ENCODE results near the gene ZNF488.
"Not testable (repeated sequence)": the region's sequence is repeated elsewhere in the genome, so short reads cannot be mapped to it uniquely, and the experiment has no call there.

Gene ZNF488

GRCh38 chr10:47409171-47409865, 25.2 kb upstream of the ZNF488 start:
- DNase-seq, result no peak

GRCh38 chr10:47408606-47409005, 24.5 kb upstream of the ZNF488 start:
- DNase-seq, result no peak

DNA sequence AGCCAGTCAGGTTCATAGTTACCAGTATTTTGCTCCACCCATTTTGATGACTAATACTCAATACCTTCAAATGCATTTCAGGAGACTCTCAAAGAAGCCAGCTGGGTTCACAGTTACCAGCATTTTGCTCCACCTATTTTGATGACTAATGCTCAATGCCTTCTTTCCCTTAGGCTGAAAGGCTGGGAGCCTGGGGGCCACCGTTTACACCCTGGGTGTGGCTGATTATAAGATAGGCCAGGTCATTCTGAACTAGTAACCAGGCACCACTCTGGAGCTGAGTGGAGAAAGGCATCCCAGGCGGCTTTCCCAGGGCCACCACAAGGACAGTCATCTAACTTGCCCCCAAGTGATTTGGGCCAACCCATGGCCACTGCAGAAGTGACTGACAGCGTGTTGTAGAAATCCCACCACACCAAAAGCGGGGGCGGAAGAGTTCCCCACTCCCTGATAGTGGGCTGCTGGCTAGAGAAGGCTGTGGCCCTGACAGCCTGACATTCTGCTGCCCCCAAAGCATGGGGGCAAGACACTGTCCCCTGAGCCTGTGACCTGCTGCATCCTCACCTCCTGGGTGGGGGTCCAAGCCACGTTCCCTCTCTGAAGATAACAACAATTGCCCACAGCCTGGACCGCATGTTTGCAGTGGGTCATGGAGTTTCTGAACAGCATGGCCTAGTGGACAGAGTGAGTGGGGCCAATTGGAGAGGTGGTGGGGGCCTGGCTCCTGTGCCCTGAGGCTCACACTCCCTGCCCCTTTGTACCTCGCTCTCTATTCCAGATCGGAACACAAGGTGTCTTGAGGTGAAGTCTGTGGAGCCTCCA, 23.0 kb upstream of the ZNF488 start:
- no peak for DNase-seq

- no peak for DNase-seq
Observed at GRCh38 chr10:47406548-47406869, 22.4 kb upstream of the ZNF488 start.

DNA sequence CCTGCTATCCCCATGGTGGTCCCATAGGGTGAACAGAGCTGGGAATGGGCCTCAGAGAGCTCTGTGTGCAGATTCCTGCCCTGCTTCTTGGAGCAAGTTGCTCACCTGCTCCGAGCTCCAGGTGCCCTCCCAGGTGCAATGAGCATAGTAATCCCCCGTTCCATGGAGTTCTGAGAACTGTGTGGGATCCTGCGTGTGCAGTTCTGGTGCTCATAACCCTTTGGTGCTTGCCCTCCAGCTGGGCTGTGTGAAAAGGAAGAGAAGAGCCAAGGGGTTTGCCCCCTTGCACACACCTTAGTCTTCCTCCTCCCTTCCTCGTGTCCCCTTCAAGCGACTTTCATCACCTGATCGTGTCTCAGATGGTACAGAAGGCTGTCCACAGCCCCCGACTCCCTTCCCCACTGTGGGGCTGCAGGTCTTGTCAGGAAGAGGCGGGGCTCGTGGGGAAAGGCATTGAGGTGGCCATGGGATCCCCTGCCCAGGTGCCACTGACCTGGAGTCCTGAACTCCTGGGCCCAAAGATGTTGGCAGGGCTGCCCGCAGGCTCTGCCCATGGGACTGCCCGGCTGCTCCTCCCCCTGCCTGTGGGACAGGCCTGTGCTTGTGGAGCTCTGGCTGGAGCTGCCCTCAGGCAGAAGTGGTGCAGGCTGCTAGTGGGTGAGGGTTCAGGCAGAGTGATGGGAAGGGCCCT, 21.9 kb upstream of the ZNF488 start:
- no peak for DNase-seq

GRCh38 chr10:47404937-47405336, 20.8 kb upstream of the ZNF488 start:
- DNase-seq, result no peak

- DNase-seq, result no peak
Observed at GRCh38 chr10:47404446-47404845, 20.4 kb upstream of the ZNF488 start.

DNA sequence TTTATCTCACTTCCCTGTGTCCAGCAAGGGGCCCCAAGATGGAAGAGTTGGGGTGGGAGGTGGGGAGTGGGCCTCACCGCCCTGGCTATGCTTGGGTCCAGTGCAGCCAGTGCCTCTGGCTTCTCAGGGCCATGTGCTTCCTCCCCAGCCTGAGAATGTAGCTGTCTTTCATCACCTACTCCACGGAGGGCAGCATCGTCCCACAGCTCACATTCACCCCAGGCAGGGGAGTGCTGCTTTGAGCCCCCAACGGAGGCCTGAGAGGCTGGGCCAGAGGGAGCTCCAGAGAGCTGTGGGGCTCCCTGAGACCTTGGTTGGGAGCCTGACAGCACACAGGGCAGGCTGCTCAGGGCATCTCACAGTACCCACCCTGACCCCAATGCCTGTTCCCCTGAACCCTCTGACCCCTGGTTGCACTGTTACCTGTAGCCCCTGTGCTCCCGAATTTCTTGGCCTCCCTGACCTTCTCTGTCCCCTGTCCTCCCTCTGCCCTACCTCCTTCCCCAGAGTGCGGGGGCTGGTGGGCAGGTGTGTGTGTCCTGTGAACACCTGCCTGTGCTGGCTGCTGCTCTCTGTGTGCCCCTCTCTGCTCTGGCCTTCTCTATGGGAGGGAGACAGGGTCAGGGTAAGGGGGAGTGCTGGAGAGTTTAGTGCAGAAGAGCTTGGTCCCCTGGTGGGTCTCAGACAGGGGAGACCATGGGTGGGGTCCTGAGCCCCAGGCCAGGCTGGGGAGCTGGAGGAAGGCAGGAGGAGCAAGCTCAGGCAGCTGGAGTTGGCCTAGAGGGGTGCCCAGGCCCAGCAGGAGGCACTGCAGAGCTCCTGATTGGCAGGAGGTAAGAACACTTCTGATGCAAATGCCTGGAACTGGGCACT, 19.6 kb upstream of the ZNF488 start:
- DNase-seq, result no peak

- no peak for DNase-seq
Observed at GRCh38 chr10:47402641-47403301, 18.7 kb upstream of the ZNF488 start.

DNA sequence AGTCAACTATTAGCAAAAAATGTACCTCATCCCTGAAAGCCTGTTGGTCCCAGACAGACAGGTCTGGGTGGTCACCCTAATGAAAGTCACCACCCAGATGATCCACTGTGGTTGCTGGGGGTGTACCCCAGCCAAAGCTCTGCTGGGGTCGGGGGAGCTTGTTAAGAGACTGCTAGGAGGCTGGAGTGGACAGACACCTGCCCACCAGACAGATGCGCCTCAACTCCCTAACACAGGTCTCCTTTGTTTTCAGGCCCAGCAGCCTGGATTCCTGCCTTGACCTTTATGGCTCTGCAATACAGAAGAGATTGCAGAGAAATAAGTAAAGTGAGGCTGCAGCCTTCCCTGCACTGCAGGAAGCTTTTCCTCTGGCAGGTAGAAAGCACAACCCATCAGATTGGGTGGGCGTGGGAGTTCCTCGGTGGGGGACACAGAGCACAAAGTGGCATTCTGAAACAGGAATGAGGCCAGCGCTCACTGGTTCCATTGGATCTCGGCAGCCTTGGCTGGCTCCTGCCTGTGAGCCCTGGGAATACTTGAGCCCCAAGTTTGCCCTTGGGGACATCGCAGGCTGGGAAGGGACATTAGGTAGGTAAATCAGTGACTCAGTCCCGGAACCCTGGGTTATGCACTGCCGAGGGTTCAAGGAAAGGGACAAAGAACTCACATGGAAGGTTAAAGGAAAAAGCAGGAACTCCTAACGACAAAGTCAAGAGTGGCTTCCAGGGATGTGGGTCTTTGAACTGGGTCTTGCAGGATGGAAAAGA, 18.0 kb upstream of the ZNF488 start:
- no peak for DNase-seq

DNA sequence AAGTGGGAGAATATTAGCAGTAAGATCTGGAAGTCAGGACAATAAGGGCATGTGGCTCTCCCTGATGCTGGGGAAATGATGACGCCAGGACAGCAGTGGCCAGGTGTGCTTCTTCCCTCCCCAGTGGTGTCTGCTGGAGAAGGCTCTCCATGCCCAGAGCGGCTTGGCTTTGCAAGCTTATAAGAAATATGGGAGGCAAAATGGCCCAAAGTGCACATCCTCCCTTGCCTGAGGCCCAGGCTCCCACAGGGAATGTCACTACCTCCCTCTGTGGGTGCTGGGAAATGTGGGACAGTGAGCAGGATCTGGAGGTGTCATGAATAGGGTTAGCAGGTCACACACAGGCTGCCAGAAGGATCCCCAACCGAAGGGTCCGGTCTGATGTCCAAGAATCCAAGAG, 17.1 kb upstream of the ZNF488 start:
- no peak for DNase-seq

DNA sequence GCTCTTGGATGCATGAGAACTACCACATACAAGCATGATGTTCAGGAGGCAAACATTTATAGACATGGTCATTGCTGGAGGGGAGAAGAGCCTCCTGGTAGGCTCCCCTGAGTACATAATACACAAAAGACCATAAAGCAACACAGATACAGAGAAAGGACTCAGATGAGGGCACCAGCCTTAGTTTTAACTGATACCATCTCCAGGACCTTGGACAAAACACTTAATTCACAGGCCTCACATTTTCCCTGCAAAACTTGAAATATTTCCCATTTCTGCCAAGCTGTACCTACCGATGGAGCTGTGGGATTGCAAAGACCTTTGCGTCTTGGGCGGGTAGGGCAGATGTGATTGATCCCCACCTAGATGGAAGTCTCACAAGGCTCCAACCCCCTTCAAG, 16.7 kb upstream of the ZNF488 start:
- no peak for DNase-seq

DNA sequence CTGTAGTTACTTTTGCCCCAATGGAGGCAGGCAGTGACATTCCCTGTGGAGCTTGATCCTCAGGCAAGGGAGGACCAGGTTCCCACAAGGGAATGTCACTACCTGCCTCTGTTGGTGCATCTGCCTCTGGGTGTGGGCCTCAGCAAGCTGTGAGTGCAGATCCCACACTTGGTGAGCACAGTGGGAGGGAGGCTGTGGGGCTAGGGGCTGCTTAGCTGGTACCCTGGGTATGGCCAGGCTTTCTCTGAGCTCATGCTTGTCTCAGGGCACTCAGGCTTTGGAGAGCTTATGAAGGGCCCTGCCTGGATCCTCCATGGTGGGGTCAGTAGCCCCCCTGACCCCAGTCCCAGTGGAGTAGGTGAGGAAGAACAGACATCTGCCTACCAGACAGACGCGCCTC, 16.2 kb upstream of the ZNF488 start:
- no peak for DNase-seq

DNA sequence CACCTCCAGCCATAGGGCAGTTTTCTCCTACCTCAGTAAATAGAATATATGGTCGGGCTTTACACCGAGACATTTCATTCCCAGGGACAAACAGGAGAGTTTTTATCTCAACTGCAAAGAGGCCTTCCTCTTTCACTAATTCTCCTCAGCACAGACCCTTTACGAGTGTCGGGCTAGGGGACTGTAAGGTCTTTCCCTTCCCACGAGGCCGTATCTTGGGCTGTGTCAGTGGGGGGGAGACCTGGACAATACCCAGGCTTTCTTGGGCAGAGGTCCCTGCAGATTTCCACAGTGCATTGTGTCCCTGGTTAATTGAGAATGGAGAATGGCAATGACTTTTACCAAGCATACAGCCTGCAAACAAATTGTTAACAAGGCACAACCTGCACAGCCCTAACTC, 13.2 kb upstream of the ZNF488 start:
- DNase-seq, result no peak

GRCh38 chr10:47396311-47396717, 12.2 kb upstream of the ZNF488 start:
- DNase-seq, result no peak

GRCh38 chr10:47389619-47390018, 5.5 kb upstream of the ZNF488 start:
- DNase-seq, result no peak

DNA sequence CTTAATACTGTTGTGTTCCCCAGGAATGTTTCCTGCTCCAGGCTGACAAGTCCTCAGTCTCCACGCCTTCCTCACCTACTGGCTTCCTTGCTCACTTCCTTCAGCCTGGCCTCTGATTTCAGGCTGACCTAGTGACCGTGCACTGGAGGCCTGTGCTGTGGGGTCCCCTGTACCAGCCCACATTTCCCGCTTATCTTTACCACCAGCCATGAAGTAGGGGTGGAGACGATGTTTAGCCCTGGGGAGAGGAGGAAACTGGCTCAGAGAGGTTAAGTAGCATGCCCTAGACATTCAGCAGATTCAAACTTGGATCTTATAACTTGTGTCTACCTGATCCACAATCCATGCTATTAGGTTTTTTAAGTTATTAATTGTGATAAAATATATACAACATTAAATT, 4.8 kb upstream of the ZNF488 start:
- no peak for DNase-seq

DNA sequence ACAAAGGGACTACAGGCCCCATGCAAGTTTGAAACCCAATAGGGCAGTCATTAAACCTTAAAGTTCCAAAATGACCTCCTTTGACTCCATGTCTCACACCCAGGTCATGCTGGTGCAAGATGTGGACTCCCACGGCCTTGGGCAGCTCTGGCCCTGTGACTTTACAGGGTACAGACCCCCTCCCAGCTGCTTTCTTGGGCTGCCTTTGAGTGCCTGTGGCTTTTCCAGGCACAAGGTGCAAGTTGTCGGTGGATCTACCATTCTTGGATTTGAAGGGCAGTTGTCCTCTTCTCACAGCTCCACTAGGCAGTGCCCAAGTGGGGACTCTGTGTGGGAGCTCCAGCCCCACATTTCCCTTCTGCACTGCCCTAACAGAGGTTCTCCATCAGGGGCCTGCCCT, 2.0 kb upstream of the ZNF488 start:
- DNase-seq, result not testable (repeated sequence)

DNA sequence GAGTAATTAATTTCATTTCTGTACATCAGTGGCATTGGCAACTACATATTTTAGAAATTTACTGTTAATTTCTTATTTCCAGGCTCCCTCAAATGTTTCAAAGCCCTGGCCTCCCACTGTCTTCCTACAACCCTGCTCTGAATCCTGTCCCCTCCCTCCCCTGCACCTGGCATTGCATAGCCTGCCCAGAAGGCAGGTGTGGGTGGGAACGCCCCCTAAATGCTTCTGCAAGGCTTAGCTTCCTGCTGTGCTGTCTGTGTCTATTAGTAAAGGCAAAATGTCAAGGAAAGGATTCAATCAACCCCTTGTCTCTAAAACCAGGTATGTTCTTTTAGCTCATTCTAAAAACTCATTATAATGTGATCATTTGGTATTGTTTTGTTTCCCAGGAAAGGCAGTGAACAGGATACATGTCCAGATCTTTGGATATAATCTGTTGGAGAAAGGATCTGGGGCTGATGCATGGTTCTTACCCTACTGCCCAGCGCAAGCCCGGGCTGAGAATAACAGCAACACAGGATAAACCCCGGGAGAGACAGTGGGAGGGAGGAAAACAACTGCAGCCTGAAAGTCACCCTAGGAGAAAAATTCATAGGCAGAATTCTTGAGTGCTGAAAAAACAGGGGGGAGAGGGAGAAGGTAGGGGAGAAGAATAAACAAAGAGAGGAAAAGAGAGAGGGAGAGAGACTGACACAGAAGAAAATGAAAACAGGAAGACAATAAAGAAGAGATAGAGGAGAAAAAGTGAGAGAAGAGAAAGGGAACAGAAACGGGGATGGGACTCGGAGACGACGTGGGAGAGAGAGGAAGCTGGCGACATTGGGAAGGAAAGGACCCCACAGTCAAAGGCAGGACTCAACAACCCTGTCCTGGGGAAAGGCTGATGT, 589 bp downstream of the ZNF488 start:
- DNase-seq, result no peak
